Stomach (tissue), 4 donors: Measurements from ENCODE around the gene SH3BP5.

Experiments
- CTCF ChIP-seq, 7 experiments: fragments of 450-650 bp in 4 of 7; fragments of 200-600 bp in 3 of 7; sonication (generic) in 3 of 7; IDR thresholded peaks; one replicate each; pipeline ENCODE4 v1.5.1; 2016 to 2019; ENCODE audit warnings: antibody characterized with exemption in 7 of 7, control low read depth in 2 of 7, mild to moderate bottlenecking in 1 of 7
- POLR2A ChIP-seq, 4 donors: fragments of 450-650 bp; IDR thresholded peaks; one replicate each; pipeline ENCODE4 v1.6.1; 2016; ENCODE audit warnings: antibody characterized with exemption in 4 of 4, control low read depth in 2 of 4, mild to moderate bottlenecking in 1 of 4, moderate library complexity in 1 of 4
- POLR2AphosphoS5 ChIP-seq, 3 donors: sonication (generic); formaldehyde crosslinking; IDR thresholded peaks; one replicate each; pipeline ENCODE4 v1.6.1; 2016; ENCODE audit warnings: antibody characterized with exemption in 3 of 3

GRCh38 chr3:15283702-15284101 is 48.7 kb downstream of the SH3BP5 start:
- TF ChIP-seq POLR2A (IDR thresholded peaks at IDR 0.05) (no peak), CTCF (IDR thresholded peaks at IDR 0.05) (no peak), POLR2AphosphoS5 (IDR thresholded peaks at IDR 0.05) (no peak)
